DMS79 treated with DMSO at 0.1 percent for 48 hours (cell line): Measurements from ENCODE around the gene FOXP1.
A peak's percentile ranks its signal among the peaks of the same experiment; 100 is the strongest.

ENCODE experiments used
- DNase-seq: peaks from one replicate; lab custom pipeline; 2025; lab: John Stamatoyannopoulos, UW

FOXP1 gene

GRCh38 chr3:71258526-71258925 is 325.0 kb downstream of the FOXP1 start:
- no peak for DNase-seq

GRCh38 chr3:71258116-71258515 is 325.4 kb downstream of the FOXP1 start:
- DNase-seq, result peak; percentile 2

- no peak for DNase-seq
These were observed 328.0 kb downstream of the FOXP1 start for GRCh38 chr3:71255498-71255897.

- no peak for DNase-seq
These were observed 329.1 kb downstream of the FOXP1 start for GRCh38 chr3:71254281-71255057.

GRCh38 chr3:71253169-71253568 is 330.4 kb downstream of the FOXP1 start:
- DNase-seq, result no peak

GRCh38 chr3:71252466-71252865 is 331.1 kb downstream of the FOXP1 start:
- DNase-seq, result no peak

GRCh38 chr3:71251156-71251775 is 332.3 kb downstream of the FOXP1 start:
- DNase-seq, result no peak

GRCh38 chr3:71250026-71250425 is 333.5 kb downstream of the FOXP1 start:
- DNase-seq, result no peak

- DNase-seq, result no peak
These were observed 335.6 kb downstream of the FOXP1 start for GRCh38 chr3:71247958-71248335.

- DNase-seq, result no peak
These were observed 336.1 kb downstream of the FOXP1 start for GRCh38 chr3:71247221-71247957.

- no peak for DNase-seq
These were observed 337.3 kb downstream of the FOXP1 start for GRCh38 chr3:71245971-71246880.

GRCh38 chr3:71244826-71245488 is 338.6 kb downstream of the FOXP1 start:
- no peak for DNase-seq

GRCh38 chr3:71244153-71244825 is 339.2 kb downstream of the FOXP1 start:
- DNase-seq, result no peak

GRCh38 chr3:71243229-71243628 is 340.3 kb downstream of the FOXP1 start:
- DNase-seq, result no peak

GRCh38 chr3:71241981-71242560 is 341.5 kb downstream of the FOXP1 start:
- DNase-seq, result no peak

GRCh38 chr3:71241246-71241901 is 342.2 kb downstream of the FOXP1 start:
- no peak for DNase-seq

GRCh38 chr3:71240034-71240433 is 343.5 kb downstream of the FOXP1 start:
- no peak for DNase-seq

GRCh38 chr3:71238355-71238757 is 345.2 kb downstream of the FOXP1 start:
- no peak for DNase-seq

GRCh38 chr3:71237672-71238071 is 345.9 kb downstream of the FOXP1 start:
- DNase-seq, result no peak

GRCh38 chr3:71235846-71236245 is 347.7 kb downstream of the FOXP1 start:
- no peak for DNase-seq
